HG02938 (cell line): ENCODE results near the gene PCNX2.
"Not testable (repeated sequence)": the region's sequence is repeated elsewhere in the genome, so short reads cannot be mapped to it uniquely, and the experiment has no call there.

Source experiments
- ATAC-seq: cut with Tn5 transposase; IDR thresholded peaks from one replicate; pipeline ENCODE4 v1.9.1; 2021; ENCODE audit warnings: mild to moderate bottlenecking, moderate library complexity; ENCODE audit not compliant: unreplicated experiment

PCNX2 gene

GRCh38 chr1:233179638-233180037 is 115.9 kb downstream of the PCNX2 start:
- not testable (repeated sequence) for ATAC-seq

DNA sequence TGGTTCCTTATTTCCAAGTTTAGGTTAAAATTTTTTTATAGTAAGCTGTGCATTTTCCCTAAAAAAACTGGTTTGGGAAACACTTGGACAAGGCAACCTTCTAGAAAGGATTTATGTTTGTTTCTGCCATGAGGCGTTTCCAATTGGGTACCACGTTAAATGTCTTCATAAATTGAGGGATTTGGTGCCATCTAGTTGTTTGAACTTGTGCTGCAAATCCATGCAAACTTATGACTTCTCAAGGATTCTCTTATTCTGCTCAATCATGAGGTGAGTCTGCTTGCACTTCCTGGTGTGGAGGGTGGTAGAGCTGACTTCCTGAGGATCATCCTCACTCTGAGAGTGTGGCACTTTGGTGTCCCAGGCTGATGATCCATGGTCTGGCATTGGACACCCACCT is 123.3 kb downstream of the PCNX2 start:
- no peak for ATAC-seq

GRCh38 chr1:233170741-233171140 is 124.8 kb downstream of the PCNX2 start:
- no peak for ATAC-seq

DNA sequence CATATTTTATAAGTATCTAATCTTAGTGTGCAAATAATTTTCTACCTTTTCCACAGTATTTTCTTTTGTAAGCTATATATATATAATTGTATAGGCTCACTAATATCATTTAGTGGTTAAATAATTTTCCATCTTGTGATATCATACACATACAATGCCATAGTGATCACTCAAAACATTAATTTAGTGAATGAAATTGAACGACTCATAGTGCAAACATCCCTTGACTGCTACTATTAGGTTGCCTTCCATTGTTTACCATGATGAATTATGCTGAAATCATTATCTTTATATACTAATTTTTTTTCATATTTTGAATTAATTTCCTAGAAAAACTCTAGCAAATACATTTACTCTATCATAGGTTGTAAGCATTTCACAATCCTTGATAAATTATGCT is 127.1 kb downstream of the PCNX2 start:
- no peak for ATAC-seq

DNA sequence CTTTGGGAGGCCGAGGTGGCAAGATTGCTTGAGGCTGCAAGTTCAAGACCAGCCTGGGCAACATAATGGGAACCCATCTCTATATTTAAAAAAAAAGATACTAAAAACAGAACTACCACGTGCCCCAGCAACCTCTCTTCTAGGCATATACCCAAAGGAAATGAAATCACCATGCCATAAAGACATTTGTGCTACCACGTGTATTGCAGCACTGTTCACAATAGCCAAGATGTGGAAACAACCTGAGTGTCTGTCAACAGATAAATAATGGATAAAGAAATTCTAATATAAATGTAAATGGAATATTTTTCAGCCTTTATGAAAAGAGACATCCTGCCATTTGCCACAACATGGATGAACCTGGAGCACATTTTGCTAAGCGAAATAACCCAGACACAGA is 128.6 kb downstream of the PCNX2 start:
- no peak for ATAC-seq

DNA sequence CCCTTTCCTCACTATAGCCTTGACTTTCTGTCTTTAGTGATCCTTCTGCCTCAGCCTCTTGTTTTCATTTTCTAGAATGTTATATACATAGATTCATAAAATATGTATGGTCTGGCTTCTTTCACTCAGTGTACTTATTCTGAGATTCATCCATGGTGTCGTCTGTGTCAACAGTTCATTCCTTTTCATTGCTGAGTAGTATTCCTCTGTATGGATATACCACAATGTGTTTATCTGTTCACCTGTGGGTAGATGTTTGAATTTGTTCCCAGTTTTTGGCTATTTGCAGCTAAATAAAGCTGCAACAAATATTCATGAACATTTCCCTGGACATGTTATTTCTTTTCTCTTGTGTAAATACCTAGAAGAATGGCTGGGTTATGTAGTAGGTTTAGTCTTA is 131.8 kb downstream of the PCNX2 start:
- ATAC-seq, result no peak

GRCh38 chr1:233158322-233158721 is 137.2 kb downstream of the PCNX2 start:
- no peak for ATAC-seq

DNA sequence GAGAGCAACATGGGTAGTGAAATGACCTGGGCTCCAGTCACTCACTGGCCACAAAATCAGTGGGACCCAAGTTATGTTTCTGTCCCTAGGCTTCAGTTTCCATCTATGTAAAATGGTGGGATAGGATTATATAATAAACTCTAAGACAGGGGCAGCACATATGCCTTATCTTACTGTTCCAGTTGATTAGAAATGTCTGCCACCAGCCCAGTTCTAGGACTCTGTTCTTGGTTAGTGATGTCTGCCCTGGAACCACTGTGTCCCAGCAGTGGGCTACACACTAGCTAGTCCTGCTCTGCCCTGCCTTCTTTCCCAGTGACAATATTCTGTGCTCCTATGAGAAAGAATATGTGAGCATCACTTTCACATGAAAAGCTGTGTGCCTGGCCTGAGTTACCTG is 138.3 kb downstream of the PCNX2 start:
- ATAC-seq, result no peak

GRCh38 chr1:233151861-233152260 is 143.7 kb downstream of the PCNX2 start:
- ATAC-seq, result no peak

GRCh38 chr1:233144434-233144833 is 151.1 kb downstream of the PCNX2 start:
- no peak for ATAC-seq

DNA sequence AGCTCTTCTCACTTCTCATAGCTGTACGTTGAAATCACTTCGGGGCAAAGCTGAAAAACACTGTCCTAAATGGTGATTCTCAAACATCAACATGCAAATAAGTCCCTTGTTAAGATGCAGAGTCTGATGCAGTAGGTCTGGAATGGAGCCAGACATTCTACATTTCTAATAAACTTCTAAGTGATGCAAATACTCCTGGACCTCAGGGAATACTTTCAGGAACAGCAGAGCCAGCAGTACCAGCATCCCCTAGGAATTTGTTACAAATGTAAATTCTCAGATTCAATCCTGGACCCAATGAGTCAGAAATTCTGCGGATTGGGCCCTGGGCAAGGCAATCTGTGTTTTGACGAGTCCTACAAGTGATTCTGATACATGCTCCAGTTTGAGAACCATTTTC is 152.3 kb downstream of the PCNX2 start:
- ATAC-seq, result no peak

- ATAC-seq, result no peak
Measured at GRCh38 chr1:233140974-233141373, 154.6 kb downstream of the PCNX2 start.

DNA sequence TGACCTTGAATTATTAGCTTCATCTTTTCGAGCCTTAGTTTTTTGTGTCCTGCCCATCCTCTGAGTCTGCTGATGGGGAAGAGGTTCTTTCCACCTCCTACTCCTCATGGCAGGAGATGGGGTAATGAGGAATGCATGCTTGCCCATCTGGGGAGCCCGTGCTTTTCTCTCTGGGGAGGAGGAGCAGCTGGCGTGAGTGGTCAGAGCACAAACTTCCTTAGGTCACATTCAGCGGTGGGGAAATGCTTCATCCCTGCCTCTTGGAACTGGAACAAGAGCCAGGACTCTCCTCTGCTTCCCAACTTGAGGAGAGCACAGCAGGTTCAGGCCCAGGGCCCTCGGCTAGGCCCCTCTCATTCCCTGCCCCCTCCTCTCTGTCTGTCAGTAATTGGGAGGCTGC is 155.0 kb downstream of the PCNX2 start:
- no peak for ATAC-seq

- ATAC-seq, result no peak
Measured at GRCh38 chr1:233138788-233139585, 156.5 kb downstream of the PCNX2 start.

GRCh38 chr1:233135833-233136232 is 159.7 kb downstream of the PCNX2 start:
- no peak for ATAC-seq

- ATAC-seq, result no peak
Measured at GRCh38 chr1:233132445-233132844, 163.1 kb downstream of the PCNX2 start.

- not testable (repeated sequence) for ATAC-seq
Measured at GRCh38 chr1:233129031-233129430, 166.5 kb downstream of the PCNX2 start.

GRCh38 chr1:233127157-233127556 is 168.4 kb downstream of the PCNX2 start:
- no peak for ATAC-seq

GRCh38 chr1:233122779-233123178 is 172.7 kb downstream of the PCNX2 start:
- ATAC-seq, result no peak

- ATAC-seq, result no peak
Measured at GRCh38 chr1:233121947-233122559, 173.5 kb downstream of the PCNX2 start.

- ATAC-seq, result no peak
Measured at GRCh38 chr1:233114860-233115259, 180.7 kb downstream of the PCNX2 start.

- no peak for ATAC-seq
Measured at GRCh38 chr1:233114159-233114558, 181.4 kb downstream of the PCNX2 start.
